Measurements from ENCODE around the gene CDC42EP2.

DNA sequence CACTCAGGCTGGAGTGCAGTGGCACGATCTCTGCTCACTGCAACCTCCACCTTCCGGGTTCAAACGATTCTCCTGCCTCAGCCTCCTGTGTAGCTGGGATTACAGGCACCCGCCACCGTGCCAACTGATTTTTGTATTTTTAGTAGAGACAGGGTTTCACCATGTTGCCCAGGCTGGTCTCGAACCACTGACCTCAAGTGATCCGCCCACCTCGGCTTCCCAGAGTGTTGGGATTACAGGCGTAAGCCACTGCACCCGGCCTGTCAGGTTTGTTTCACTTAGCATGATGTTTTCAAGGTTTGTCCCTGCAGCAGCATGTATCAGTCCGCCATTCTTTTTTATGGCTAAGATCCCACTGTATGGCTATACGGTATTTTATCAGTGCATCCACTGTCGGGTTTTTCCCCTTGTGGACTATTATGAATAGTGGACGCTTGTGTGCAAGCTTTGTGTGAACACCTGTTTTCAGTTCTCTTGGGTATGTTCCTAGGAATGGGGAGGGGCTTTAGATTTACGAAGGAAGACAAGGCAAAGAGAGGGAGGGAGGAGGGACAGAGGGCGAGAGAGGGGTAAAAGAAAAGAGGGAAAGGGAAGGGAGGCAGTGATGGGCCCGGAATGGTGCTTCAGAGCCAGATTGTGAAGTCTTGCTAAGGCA lies 13.9 kb upstream of the CDC42EP2 start:
- no peak for TF ChIP-seq GATA2 (IDR thresholded peaks at IDR 0.05; ENCODE audit: low read depth, low read length)
- TF ChIP-seq GATA3 (IDR thresholded peaks at IDR 0.05; ENCODE audit: low read depth, low read length): no peak

All from SH-SY5Y (cell line).